Upper lobe of left lung (tissue), 6 donors: ENCODE data around the gene SEMA3D. TPM values are rescaled to one million over a fixed set of nuclear protein-coding genes. Genes with fewer than 3 reads are reported as not detected.

ENCODE experiments used
- ATAC-seq, 2 donors: fragments of 200-7000 bp; cut with Tn5 transposase; one replicate each; pipeline ENCODE4 v1.9.1; 2022; ENCODE audit warnings: mild to moderate bottlenecking in 2 of 2, moderate library complexity in 2 of 2; ENCODE audit not compliant: low FRiP score in 2 of 2
- DNase-seq, 2 donors: peaks; one replicate each; pipeline ENCODE4 v3.0.0-alpha.2; 2019 to 2020
- H3K27ac ChIP-seq, 4 donors: fragments of 200-600 bp; sonication (generic); one replicate each; pipeline ENCODE4 v1.5.1; 2016 to 2019
- H3K27me3 ChIP-seq, 4 donors: fragments of 200-600 bp; sonication (generic); one replicate each; pipeline ENCODE4 v1.5.1; 2017 to 2019
- H3K36me3 ChIP-seq, 4 donors: fragments of 200-600 bp; sonication (generic); one replicate each; pipeline ENCODE4 v1.5.1; 2016 to 2019
- H3K4me1 ChIP-seq, 4 donors: fragments of 200-600 bp; sonication (generic); one replicate each; pipeline ENCODE4 v1.5.1; 2018 to 2019
- H3K4me3 ChIP-seq, 4 donors: fragments of 200-600 bp; sonication (generic); one replicate each; pipeline ENCODE4 v1.5.1; 2017 to 2019; ENCODE audit warnings: mild to moderate bottlenecking in 2 of 4, moderate library complexity in 1 of 4
- H3K9me3 ChIP-seq, 4 donors: fragments of 200-600 bp; sonication (generic); one replicate each; pipeline ENCODE4 v1.5.1; 2018 to 2019
- EP300 ChIP-seq, 4 donors: sonication (generic); formaldehyde crosslinking; IDR thresholded peaks; one replicate each; pipeline ENCODE4 v1.5.1; 2017; ENCODE audit warnings: antibody characterized with exemption in 4 of 4, control low read depth in 2 of 4
- POLR2A ChIP-seq, 4 donors: fragments of 450-650 bp; IDR thresholded peaks; one replicate each; pipeline ENCODE4 v1.5.1; 2016 to 2017; ENCODE audit warnings: antibody characterized with exemption in 4 of 4, mild to moderate bottlenecking in 2 of 4
- POLR2AphosphoS5 ChIP-seq, 2 donors: sonication (generic); formaldehyde crosslinking; IDR thresholded peaks; one replicate each; pipeline ENCODE4 v1.5.1; 2017; ENCODE audit warnings: antibody characterized with exemption in 2 of 2
- WGBS, 2 donors: methylation state at CpG; one replicate each; pipeline ENCODE4 v1.1.5; 2017 to 2018; 5-methylcytosine and 5-hydroxymethylcytosine counted together
- total RNA-seq, 6 donors: library from RNA; depleted of rRNA in 4 of 6; stranded (reverse); fragments of >200 nt in 4 of 6; gene quantifications; one replicate each; pipeline versions ENCODE4 v1.1.0 to v1.2.1, GENCODE V29; 2016 to 2021
- TF ChIP-seq, protein P1 (sequence below), 6 experiments: fragments of 450-650 bp in 4 of 6; fragments of 200-600 bp in 2 of 6; sonication (generic) in 2 of 6; IDR thresholded peaks; one replicate each; pipeline ENCODE4 v1.5.1; 2016 to 2019; ENCODE audit warnings: antibody characterized with exemption in 6 of 6
- donor health status: DM: no; HTN: no; CAD: no; lungs with moderate emphysema.
- donor health status: DM: no; HTN: yes; CAD: no; lungs with severe emphysema.

SEMA3D gene
- total RNA-seq, 6 donors from 2014 or later: 1.7 to 8.1 (median 3.5) TPM

DNA sequence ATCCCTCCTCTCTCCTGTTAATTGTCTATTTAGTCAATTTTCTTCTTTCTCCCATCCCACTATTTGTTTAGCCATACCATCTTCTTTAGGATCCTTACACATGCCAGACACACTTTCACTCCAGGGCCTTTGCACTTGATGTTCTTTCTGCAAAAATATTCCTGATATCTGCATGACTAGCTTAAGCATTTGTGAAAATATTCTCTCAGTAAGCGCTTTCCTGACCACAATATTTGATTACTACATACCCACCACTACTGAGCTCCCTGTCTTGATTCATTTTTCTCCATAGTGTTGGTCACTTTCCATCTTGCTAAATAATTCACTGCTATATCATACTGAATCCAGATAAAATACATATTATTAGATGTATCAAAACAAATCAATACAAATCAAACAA lies 75.1 kb downstream of the SEMA3D start:
- H3K4me1 ChIP-seq: no peaks in the 10 kb centered on the region
- H3K4me3 ChIP-seq: no peak overlapping the region
- ATAC-seq (no peak), DNase-seq (no peak)
- no peaks in the 10 kb centered on the region for H3K9me3 ChIP-seq
- no peaks in the 10 kb centered on the region for H3K27me3 ChIP-seq
- no peaks in the 10 kb centered on the region for H3K36me3 ChIP-seq
- no peak for TF ChIP-seq POLR2A (IDR thresholded peaks at IDR 0.05)
- no peak for TF ChIP-seq POLR2AphosphoS5 (IDR thresholded peaks at IDR 0.05)
- TF ChIP-seq, protein P1, sequence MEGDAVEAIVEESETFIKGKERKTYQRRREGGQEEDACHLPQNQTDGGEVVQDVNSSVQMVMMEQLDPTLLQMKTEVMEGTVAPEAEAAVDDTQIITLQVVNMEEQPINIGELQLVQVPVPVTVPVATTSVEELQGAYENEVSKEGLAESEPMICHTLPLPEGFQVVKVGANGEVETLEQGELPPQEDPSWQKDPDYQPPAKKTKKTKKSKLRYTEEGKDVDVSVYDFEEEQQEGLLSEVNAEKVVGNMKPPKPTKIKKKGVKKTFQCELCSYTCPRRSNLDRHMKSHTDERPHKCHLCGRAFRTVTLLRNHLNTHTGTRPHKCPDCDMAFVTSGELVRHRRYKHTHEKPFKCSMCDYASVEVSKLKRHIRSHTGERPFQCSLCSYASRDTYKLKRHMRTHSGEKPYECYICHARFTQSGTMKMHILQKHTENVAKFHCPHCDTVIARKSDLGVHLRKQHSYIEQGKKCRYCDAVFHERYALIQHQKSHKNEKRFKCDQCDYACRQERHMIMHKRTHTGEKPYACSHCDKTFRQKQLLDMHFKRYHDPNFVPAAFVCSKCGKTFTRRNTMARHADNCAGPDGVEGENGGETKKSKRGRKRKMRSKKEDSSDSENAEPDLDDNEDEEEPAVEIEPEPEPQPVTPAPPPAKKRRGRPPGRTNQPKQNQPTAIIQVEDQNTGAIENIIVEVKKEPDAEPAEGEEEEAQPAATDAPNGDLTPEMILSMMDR (IDR thresholded peaks at IDR 0.05): no peak
- TF ChIP-seq EP300 (IDR thresholded peaks at IDR 0.05): no peak
- H3K27ac ChIP-seq: no peak overlapping the region
- WGBS, 2 donors: 80 to 81% methylated on average over 1 of the region's 1 CpG

DNA sequence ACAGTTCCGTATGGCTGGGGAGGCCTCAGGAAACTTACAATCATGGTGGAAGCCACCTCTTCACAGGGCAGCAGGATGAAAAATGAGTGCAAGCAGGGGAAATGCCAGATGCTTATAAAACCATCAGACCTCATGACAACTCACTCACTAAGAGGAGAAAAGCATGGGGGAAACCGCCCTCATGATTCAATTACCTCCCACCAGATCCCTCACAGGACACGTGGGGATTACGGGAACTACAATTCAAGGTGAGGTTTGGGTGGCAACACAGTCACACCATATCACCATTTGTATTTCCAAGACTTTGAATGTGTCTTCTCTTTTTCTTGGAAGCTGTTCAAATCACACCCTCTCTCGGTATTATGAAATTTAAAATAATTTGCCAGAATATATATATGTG lies 80.1 kb downstream of the SEMA3D start:
- 81 to 84% methylated on average over 5 of the region's 5 CpGs for WGBS, 2 donors
- DNase-seq (no peak), ATAC-seq (no peak)
- TF ChIP-seq, protein P1 (IDR thresholded peaks at IDR 0.05): no peak
- TF ChIP-seq EP300 (IDR thresholded peaks at IDR 0.05) (no peak), POLR2AphosphoS5 (IDR thresholded peaks at IDR 0.05) (no peak), POLR2A (IDR thresholded peaks at IDR 0.05) (no peak)
- Histone ChIP-seq H3K27ac (no peak overlapping the region), H3K4me1 (no peaks in the 10 kb centered on the region), H3K27me3 (no peaks in the 10 kb centered on the region), H3K36me3 (no peaks in the 10 kb centered on the region), H3K4me3 (no peak overlapping the region), H3K9me3 (no peaks in the 10 kb centered on the region)

DNA sequence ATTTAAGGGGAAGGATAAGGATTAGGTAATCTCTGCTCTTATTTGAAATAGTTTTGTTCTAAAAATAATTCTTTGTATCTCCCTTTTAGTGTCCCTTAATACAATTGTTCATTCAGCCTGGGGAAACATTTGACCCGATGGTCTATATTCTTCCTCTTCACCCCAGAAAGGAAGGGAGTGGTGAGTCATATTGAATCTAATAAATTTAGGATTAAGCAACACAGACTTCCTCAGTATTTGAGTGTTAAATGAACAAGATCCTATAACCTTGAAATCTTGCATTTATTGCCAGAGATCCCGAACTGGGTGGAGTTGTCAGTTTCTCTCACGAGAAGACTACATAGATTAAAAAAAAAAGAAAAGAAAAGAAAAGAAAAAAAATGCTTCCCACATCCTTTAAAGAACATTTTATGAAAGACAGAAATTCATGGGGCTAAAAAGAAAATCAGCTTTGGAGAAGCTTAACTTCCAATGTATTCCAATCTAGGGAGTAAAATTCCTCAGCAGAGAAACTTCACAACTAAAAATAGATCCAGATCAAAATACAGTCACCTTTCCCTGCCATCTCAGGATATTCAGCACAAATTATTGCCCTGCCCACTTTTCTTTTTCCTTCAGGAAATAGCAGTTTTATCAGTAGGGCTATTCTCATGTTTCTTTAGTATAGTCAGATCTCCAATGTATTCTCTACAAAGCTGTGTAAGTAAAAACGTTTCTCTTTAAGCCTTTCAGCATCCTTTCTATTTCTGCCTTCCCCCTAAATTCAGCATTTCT lies 82.2 kb downstream of the SEMA3D start:
- DNase-seq (no peak), ATAC-seq (peak in 1 of 2 donors; percentile 65)
- 28 to 30% methylated on average over 4 of the region's 4 CpGs for WGBS, 2 donors

DNA sequence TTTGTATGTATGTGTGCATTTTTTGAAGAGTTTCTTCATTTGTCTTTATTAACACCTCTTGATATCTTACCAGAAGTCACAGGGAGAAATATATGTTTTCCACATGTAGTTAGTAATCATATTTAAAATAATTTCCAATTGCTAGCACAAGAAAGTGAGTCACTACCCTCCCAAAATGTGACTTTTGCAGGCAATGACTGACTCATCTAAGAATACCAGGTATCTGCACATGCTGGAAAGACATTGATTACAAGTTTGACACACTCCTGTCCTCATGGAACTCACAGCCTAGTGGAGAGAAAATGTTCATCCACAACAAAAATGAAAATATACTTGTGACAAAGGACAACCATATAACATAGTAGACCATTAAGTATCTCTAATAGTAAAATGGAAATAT lies 82.9 kb downstream of the SEMA3D start:
- ATAC-seq (no peak), DNase-seq (no peak)
- no peaks in the 10 kb centered on the region for H3K9me3 ChIP-seq
- H3K27me3 ChIP-seq: no peaks in the 10 kb centered on the region
- TF ChIP-seq, protein P1 (IDR thresholded peaks at IDR 0.05): no peak
- TF ChIP-seq POLR2AphosphoS5 (IDR thresholded peaks at IDR 0.05) (no peak), EP300 (IDR thresholded peaks at IDR 0.05) (no peak), POLR2A (IDR thresholded peaks at IDR 0.05) (no peak)
- no peak overlapping the region for H3K4me3 ChIP-seq
- no peaks in the 10 kb centered on the region for H3K36me3 ChIP-seq
- no peak overlapping the region for H3K27ac ChIP-seq
- H3K4me1 ChIP-seq: no peaks in the 10 kb centered on the region

More for the DNA sequence above, 82.2 kb downstream of the SEMA3D start:
- TF ChIP-seq POLR2AphosphoS5 (IDR thresholded peaks at IDR 0.05) (no peak), EP300 (IDR thresholded peaks at IDR 0.05) (no peak), POLR2A (IDR thresholded peaks at IDR 0.05) (no peak)
- TF ChIP-seq, protein P1 (IDR thresholded peaks at IDR 0.05): no peak
- Histone ChIP-seq H3K27me3 (no peaks in the 10 kb centered on the region), H3K9me3 (no peaks in the 10 kb centered on the region), H3K4me1 (no peaks in the 10 kb centered on the region), H3K36me3 (no peaks in the 10 kb centered on the region), H3K4me3 (no peak overlapping the region), H3K27ac (no peak overlapping the region)

DNA sequence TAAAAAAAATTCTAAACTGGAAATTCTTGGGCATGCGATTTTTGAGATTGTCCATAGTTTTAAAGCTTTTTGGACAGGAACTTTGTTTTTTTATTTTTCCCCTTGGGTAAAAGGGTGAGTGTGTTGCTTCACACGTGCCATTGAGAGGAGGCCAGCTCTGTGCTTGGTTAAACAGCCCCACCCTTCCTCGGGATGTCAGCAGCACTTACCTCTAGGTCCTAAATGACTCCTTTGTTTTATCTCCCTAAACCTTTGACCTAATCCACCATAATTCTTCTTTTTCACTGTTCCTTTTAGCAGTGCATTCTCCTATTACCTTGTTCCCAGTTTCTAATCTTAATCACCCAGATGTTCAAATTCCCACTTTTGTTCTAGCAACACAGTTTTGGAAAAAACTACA lies 83.5 kb downstream of the SEMA3D start:
- TF ChIP-seq POLR2A (IDR thresholded peaks at IDR 0.05): no peak
- no peak for TF ChIP-seq EP300 (IDR thresholded peaks at IDR 0.05)
- TF ChIP-seq, protein P1 (IDR thresholded peaks at IDR 0.05): no peak
- no peak for TF ChIP-seq POLR2AphosphoS5 (IDR thresholded peaks at IDR 0.05)
- DNase-seq (no peak), ATAC-seq (peak in 1 of 2 donors; percentile 67)
- 33 to 48% methylated on average over 3 of the region's 3 CpGs for WGBS, 2 donors
- no peak overlapping the region for H3K27ac ChIP-seq
- H3K36me3 ChIP-seq: no peaks in the 10 kb centered on the region
- no peaks in the 10 kb centered on the region for H3K27me3 ChIP-seq
- no peak overlapping the region for H3K4me3 ChIP-seq
- H3K9me3 ChIP-seq: no peaks in the 10 kb centered on the region
- no peaks in the 10 kb centered on the region for H3K4me1 ChIP-seq
